HG03521 (cell line): ENCODE data around the gene LYPLAL1.
"Not testable (repeated sequence)": the region's sequence is repeated elsewhere in the genome, so short reads cannot be mapped to it uniquely, and the experiment has no call there.

Experiments used
- ATAC-seq: cut with Tn5 transposase; IDR thresholded peaks from one replicate; pipeline ENCODE4 v1.9.1; 2021; ENCODE audit warnings: mild to moderate bottlenecking, moderate library complexity; ENCODE audit not compliant: unreplicated experiment

LYPLAL1 gene

DNA sequence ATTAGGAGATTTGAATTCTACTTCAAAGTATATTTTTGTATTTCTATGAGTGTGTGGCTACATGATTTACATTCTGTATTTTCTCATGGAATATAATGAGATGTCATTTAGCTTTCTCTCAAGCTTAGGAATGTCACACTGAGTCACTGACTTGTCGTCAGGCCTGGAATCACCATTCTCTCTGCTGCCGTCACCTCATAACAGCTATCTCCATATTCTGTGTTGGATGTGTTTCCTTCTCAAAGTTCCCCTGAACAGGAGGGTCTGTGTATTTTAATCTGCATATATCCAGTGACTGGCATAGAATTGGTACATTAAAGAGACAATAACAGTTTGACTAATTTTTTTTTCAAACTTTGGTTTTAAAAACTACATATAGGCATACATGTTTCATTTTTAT, 35.9 kb downstream of the LYPLAL1 start:
- ATAC-seq: no peak

GRCh38 chr1:219210067-219210466, 36.4 kb downstream of the LYPLAL1 start:
- no peak for ATAC-seq

DNA sequence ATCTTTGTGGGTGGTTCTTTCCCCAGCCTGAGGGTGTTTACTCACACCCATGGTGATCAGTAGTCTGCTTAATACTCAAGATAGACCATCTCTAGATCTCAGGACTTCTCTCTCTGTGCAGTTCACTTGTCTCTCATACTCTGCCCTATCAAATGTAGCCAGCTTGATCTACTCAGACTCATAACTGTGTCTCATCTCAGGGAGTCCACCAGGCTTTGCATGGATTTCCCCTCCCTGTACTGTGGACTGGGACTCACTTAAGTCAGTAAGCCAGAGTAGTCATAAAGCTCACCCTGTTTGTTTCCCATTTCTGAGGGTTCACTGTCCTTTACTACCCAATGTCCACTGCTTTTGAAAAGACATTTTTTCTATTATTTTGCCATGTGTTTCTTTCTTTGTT, 41.8 kb downstream of the LYPLAL1 start:
- no peak for ATAC-seq

DNA sequence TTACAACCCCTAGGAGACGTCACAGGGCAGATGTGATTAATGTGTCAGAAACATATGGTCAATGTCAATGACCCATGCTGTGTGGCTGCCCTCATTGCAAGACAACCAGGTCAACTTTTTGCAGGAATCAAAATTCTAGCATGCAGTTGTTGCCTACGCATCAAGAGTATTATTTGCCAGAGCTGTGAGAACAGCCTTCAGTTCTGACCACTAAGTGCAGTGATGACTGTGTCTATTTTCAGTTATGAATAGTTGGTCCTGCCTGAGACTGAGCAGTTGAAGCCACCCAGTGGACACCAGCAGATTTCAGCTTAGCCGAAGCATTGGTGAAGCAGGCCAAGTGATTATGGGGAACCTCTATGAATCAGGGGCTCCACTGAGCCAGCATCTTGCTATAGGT, 47.3 kb downstream of the LYPLAL1 start:
- ATAC-seq: peak; percentile 91

DNA sequence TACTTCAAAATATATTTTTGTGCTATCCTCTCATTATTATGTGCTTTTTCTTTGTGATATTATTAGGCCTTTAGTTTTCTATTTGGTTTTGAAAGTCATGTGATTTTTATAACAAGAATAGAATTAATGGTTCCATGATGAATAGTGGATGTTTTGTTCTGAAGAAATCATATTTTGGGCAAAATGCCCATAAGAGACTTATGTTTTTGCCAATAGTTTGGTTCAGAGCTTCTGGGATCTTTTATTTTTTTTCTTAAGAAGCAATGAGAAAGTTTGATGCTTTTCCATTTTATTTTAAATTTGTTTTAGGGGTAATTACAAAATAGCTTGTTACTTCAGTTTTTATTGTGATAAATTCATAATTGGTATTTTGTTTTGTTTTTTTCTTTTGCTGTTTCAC, 49.8 kb downstream of the LYPLAL1 start:
- no peak for ATAC-seq

- no peak for ATAC-seq
Observed at GRCh38 chr1:219226196-219226595, 52.5 kb downstream of the LYPLAL1 start.

- no peak for ATAC-seq
Observed at GRCh38 chr1:219227360-219228057, 53.8 kb downstream of the LYPLAL1 start.

- ATAC-seq: no peak
Observed at GRCh38 chr1:219228058-219228419, 54.4 kb downstream of the LYPLAL1 start.

DNA sequence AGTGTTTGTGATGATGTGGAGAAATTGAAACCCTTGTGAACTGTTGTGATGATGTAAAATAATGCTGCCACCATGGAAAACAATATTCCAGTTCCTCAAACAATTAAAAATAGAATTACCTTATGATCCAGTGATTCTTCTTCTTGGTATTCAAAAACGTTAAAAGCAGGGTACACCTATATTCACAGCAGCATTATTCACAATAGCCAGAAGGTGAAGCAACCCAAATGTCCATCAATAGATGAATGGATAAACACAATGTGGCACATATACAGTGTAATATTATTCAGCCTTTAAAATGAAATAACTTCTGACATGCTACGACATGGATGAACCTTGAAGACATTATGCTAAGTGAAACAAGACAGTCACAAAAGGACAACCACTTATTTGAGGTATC, 59.2 kb downstream of the LYPLAL1 start:
- no peak for ATAC-seq

- no peak for ATAC-seq
Observed at GRCh38 chr1:219235903-219236481, 62.3 kb downstream of the LYPLAL1 start.

DNA sequence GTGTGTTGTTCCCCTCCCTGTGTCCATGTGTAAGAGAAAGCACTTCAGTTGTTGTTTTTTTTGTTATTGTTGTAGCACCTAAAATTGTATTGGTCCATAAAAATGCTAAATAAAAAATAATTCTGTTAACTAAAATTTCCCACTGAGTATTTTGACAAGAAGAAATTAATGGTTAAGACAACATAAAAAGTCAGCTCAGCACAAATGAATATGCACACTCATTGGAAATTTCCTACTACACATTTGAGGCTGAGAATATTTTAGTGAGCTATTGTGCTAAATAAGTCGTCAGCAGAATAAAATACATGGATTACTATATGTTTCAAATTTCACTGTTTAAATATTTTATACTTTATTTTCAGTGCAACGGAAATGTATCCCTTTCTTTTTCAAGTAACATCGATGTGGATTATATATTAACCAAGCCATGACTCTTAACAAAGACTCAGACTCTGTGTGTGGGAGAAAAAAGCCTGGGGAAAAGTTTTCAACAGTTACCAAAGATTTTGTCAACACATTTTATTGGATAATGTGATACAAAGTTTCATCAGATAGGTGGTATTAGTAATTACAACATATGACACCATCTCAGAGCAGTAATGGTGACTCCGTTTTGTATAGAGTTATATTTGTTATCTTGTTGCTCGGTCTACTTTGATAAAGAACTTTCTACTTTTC, 63.4 kb downstream of the LYPLAL1 start:
- no peak for ATAC-seq

- no peak for ATAC-seq
Observed at GRCh38 chr1:219239518-219239917, 65.8 kb downstream of the LYPLAL1 start.

GRCh38 chr1:219244864-219245263, 71.2 kb downstream of the LYPLAL1 start:
- ATAC-seq: no peak

GRCh38 chr1:219247441-219247840, 73.8 kb downstream of the LYPLAL1 start:
- ATAC-seq: no peak

DNA sequence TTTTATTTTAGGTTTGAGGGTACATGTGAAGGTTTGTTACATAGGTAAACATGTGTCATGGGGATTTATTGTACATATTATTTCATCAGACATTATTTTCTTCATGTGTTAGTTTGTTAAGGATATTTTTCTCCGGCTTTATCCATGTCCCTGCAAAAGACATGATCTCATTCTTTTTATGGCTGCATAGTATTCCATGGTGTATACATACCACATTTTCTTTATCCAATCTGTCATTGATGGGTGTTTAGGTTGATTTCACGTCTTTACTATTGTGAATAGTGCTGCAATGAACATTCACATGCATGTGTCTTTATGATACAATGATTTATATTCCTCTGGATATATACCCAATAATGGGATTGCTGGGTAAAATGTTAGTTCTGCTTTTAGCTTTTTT, 76.8 kb downstream of the LYPLAL1 start:
- ATAC-seq: not testable (repeated sequence)

DNA sequence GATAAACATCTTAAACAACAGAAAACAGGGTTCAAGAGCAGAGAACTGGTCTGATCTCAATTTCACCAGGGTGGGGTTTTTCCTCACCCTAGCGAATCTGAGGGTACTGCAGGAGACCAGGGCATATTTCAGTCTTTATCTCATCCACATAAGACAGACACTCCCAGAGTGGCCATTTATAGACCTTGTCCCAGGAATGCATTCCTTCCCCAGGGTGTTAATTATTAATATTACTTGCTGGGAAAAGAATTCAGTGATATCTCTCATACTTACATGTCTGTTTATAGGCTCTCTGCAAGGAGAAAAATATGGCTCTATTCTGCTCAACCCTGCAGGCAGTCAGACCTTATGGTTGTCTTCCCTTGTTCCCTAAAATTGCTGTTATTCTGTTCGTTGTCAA, 84.1 kb downstream of the LYPLAL1 start:
- no peak for ATAC-seq

GRCh38 chr1:219261454-219261853, 87.8 kb downstream of the LYPLAL1 start:
- ATAC-seq: no peak
